ENCODE measurements around the gene GNAQ.
A peak's percentile ranks its signal among the peaks of the same experiment; 100 is the strongest.
"Not testable (repeated sequence)": the region's sequence is repeated elsewhere in the genome, so short reads cannot be mapped to it uniquely, and the experiment has no call there.

The GNAQ gene

GRCh38 chr9:78031444-78031892 is at the start of gene GNAQ:
TSS of gene GNAQ (minus strand) at chr9:78031811. CDS start at chr9:78031235, 576 bp downstream.
- DNase-seq (ENCODE audit: low spot score) (no peak), FAIRE-seq (no peak)

- FAIRE-seq (no peak), DNase-seq (ENCODE audit: low spot score) (no peak)
Measured at GRCh38 chr9:78074385-78075291, 43.0 kb upstream of the GNAQ start.

GRCh38 chr9:78073722-78074121 is 42.1 kb upstream of the GNAQ start:
- FAIRE-seq: no peak

GRCh38 chr9:78072586-78073199 is 41.1 kb upstream of the GNAQ start:
- FAIRE-seq (no peak), DNase-seq (ENCODE audit: low spot score) (no peak)

More at GRCh38 chr9:78073722-78074121, 42.1 kb upstream of the GNAQ start:
- no peak for DNase-seq (ENCODE audit: low spot score)

GRCh38 chr9:78070521-78070920 is 38.9 kb upstream of the GNAQ start:
- DNase-seq (ENCODE audit: low spot score): no peak
- FAIRE-seq: no peak

GRCh38 chr9:78064075-78064474 is 32.5 kb upstream of the GNAQ start:
- DNase-seq (ENCODE audit: low spot score): no peak
- no peak for FAIRE-seq

- DNase-seq (ENCODE audit: low spot score): no peak
- FAIRE-seq: no peak
Measured at GRCh38 chr9:78062710-78063109, 31.1 kb upstream of the GNAQ start.

- DNase-seq (ENCODE audit: low spot score); FAIRE-seq: not testable (repeated sequence)
Measured at GRCh38 chr9:78054218-78054617, 22.6 kb upstream of the GNAQ start.

GRCh38 chr9:78053627-78054026 is 22.0 kb upstream of the GNAQ start:
- FAIRE-seq (no peak), DNase-seq (ENCODE audit: low spot score) (no peak)

GRCh38 chr9:78050421-78050820 is 18.8 kb upstream of the GNAQ start:
- no peak for FAIRE-seq
- no peak for DNase-seq (ENCODE audit: low spot score)

GRCh38 chr9:78049484-78049883 is 17.9 kb upstream of the GNAQ start:
- DNase-seq (ENCODE audit: low spot score) (no peak), FAIRE-seq (no peak)

GRCh38 chr9:78047106-78047505 is 15.5 kb upstream of the GNAQ start:
- no peak for DNase-seq (ENCODE audit: low spot score)
- FAIRE-seq: no peak

GRCh38 chr9:78046112-78046511 is 14.5 kb upstream of the GNAQ start:
- DNase-seq (ENCODE audit: low spot score) (no peak), FAIRE-seq (no peak)

- DNase-seq (ENCODE audit: low spot score) (no peak), FAIRE-seq (no peak)
Measured at GRCh38 chr9:78044886-78045285, 13.3 kb upstream of the GNAQ start.

GRCh38 chr9:78044189-78044588 is 12.6 kb upstream of the GNAQ start:
- no peak for FAIRE-seq
- no peak for DNase-seq (ENCODE audit: low spot score)

- no peak for FAIRE-seq
- no peak for DNase-seq (ENCODE audit: low spot score)
Measured at GRCh38 chr9:78041971-78042370, 10.4 kb upstream of the GNAQ start.

GRCh38 chr9:78040726-78041125 is 9.1 kb upstream of the GNAQ start:
- DNase-seq (ENCODE audit: low spot score) (no peak), FAIRE-seq (no peak)

- DNase-seq (ENCODE audit: low spot score): no peak
- no peak for FAIRE-seq
Measured at GRCh38 chr9:78038620-78039300, 7.1 kb upstream of the GNAQ start.

GRCh38 chr9:78035383-78035993 is 3.9 kb upstream of the GNAQ start:
- DNase-seq (ENCODE audit: low spot score): peak; percentile 53
- FAIRE-seq: no peak

- FAIRE-seq (no peak), DNase-seq (ENCODE audit: low spot score) (no peak)
Measured at GRCh38 chr9:78033870-78034269, 2.3 kb upstream of the GNAQ start.

GRCh38 chr9:78032730-78033457 is 1.3 kb upstream of the GNAQ start:
- no peak for FAIRE-seq

More at GRCh38 chr9:78032730-78033457, 1.3 kb upstream of the GNAQ start:
- DNase-seq (ENCODE audit: low spot score): no peak

All from urothelium cell line (cell line).